Measurements from ENCODE around the gene KRT33B.

GRCh38 chr17:41363881-41364280 lies 5.7 kb downstream of the KRT33B start:
- no peak for TF ChIP-seq POLR2A (IDR thresholded peaks at IDR 0.05)
- TF ChIP-seq, protein P1, sequence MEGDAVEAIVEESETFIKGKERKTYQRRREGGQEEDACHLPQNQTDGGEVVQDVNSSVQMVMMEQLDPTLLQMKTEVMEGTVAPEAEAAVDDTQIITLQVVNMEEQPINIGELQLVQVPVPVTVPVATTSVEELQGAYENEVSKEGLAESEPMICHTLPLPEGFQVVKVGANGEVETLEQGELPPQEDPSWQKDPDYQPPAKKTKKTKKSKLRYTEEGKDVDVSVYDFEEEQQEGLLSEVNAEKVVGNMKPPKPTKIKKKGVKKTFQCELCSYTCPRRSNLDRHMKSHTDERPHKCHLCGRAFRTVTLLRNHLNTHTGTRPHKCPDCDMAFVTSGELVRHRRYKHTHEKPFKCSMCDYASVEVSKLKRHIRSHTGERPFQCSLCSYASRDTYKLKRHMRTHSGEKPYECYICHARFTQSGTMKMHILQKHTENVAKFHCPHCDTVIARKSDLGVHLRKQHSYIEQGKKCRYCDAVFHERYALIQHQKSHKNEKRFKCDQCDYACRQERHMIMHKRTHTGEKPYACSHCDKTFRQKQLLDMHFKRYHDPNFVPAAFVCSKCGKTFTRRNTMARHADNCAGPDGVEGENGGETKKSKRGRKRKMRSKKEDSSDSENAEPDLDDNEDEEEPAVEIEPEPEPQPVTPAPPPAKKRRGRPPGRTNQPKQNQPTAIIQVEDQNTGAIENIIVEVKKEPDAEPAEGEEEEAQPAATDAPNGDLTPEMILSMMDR (IDR thresholded peaks at IDR 0.05) = no peak

Data from adrenal gland (tissue), 5 donors.